IMR-90 (cell line): Measurements from ENCODE around the gene RBL2. TPM values are rescaled to one million over a fixed set of nuclear protein-coding genes. Genes with fewer than 3 reads are reported as not detected.

Source experiments
- CTCF ChIP-seq: conservative IDR thresholded peaks from 2 replicates; pipeline ENCODE4 v1.5.1; 2012; ENCODE audit warnings: mild to moderate bottlenecking, low read depth, low read length, improper control_type of control experiment
- polyA plus RNA-seq, 3 experiments: library from polyadenylated mRNA; depleted of rRNA; stranded (reverse); fragments of >200 nt; gene quantifications; 2 replicates each; pipeline ENCODE4 v1.2.3, GENCODE V29; 2012; ENCODE audit warnings: low replicate concordance in 1 of 3
- total RNA-seq: library from RNA; depleted of rRNA; stranded (reverse); fragments of >200 nt; gene quantifications from 2 replicates; pipeline ENCODE4 v1.2.3, GENCODE V29; 2012

RBL2 gene
- total and polyA plus RNA-seq, 2 of the 4 experiments (the other 2 are of a cell fraction), result 19.7 to 23.4 TPM

DNA sequence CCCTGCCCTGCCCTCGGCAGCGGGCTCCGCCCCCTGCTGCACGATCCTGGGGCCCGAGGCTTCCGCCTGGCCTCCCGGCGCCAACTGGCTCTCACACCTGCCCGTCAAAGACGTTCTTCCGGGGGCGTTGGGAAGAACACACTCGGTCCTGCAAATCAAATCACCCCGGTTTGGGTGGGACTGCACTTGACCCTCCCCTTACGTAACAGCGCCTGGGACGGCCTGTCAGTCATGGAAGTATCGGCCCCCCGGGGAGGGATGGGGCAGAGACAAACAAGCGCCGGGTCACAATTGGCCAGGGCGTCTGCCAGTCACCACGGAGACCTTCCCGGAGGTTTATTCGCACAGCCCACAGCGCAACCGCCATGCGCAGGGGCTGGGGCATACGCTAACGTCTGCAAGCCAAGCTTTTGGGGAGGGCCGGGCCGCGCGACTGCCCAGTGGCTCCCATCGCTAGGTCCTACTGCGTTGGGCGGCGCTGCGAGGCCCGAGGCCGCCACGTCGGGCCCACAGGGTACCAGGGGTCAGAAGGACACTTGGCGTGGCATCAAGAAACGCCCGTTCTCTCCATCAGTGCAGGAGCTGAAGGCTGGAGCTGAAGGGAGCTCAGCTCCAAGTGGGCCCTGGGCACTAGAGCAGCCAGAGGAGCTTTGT lies 69.1 kb downstream of the RBL2 start (continued):
- no peak for TF ChIP-seq CTCF
